Spinal cord (tissue), 4 donors: Measurements from ENCODE around the gene MYOZ3. TPM values are rescaled to one million over a fixed set of nuclear protein-coding genes. Genes with fewer than 3 reads are reported as not detected.

Experiments used
- polyA plus RNA-seq, 2 donors: library from polyadenylated mRNA; unstranded; fragments of 120-200 nt; gene quantifications; one replicate each; pipeline ENCODE4 v1.2.1, GENCODE V29; 2013; ENCODE audit not compliant: insufficient read length in 2 of 2
- total RNA-seq, 2 donors: library from RNA; depleted of rRNA in 1 of 2; stranded (reverse); fragments of 120-200 nt in 1 of 2; fragments of >200 nt in 1 of 2; gene quantifications; one replicate each; pipeline versions ENCODE4 v1.2.3 to v1.2.4, GENCODE V29; 2013 to 2014

Gene MYOZ3
- total and polyA plus RNA-seq, 4 donors: 4.6 to 15.6 (median 8.5) TPM

Other genes starting within 250 kb of the MYOZ3 start
- 100 to 1,000 TPM in 1 of 2 donors, 10 to 100 TPM in 1; 96.3 to 175 TPM for gene CD74, start 248.3 kb upstream of the MYOZ3 start, total RNA-seq
- 100 to 1,000 TPM in 1 of 2 donors, 10 to 100 TPM in 1; 59.3 to 109 TPM for gene CD74, start 248.3 kb upstream of the MYOZ3 start, polyA plus RNA-seq
- 1,000 to 10,000 TPM; 1,186 to 2,810 TPM for gene RPS14, start 211.5 kb upstream of the MYOZ3 start, total RNA-seq
- gene RPS14, start 211.5 kb upstream of the MYOZ3 start, polyA plus RNA-seq: 1,000 to 10,000 TPM; 1,016 to 1,168 TPM
- 10 to 100 TPM; 32.8 to 39.0 TPM for gene NDST1, start 153.1 kb upstream of the MYOZ3 start, total RNA-seq
- 10 to 100 TPM; 79.3 to 81.1 TPM for gene NDST1, start 153.1 kb upstream of the MYOZ3 start, polyA plus RNA-seq
- 1 to 10 TPM; 5.3 to 6.9 TPM for gene SYNPO, start 20.6 kb upstream of the MYOZ3 start, total RNA-seq
- 10 to 100 TPM; 14.9 to 17.4 TPM for gene SYNPO, start 20.6 kb upstream of the MYOZ3 start, polyA plus RNA-seq
- 10 to 100 TPM; 29.7 to 45.2 TPM for gene RBM22, start 39.8 kb downstream of the MYOZ3 start, total RNA-seq
- 10 to 100 TPM; 64.3 to 69.4 TPM for gene RBM22, start 39.8 kb downstream of the MYOZ3 start, polyA plus RNA-seq
- gene DCTN4, start 97.8 kb downstream of the MYOZ3 start, total RNA-seq: 100 to 1,000 TPM in 1 of 2 donors, 10 to 100 TPM in 1; 63.7 to 111 TPM
- 100 to 1,000 TPM in 1 of 2 donors, 10 to 100 TPM in 1; 89.0 to 107 TPM for gene DCTN4, start 97.8 kb downstream of the MYOZ3 start, polyA plus RNA-seq
- gene SMIM3, start 117.5 kb downstream of the MYOZ3 start, total RNA-seq: 10 to 100 TPM in 1 of 2 donors, 1 to 10 TPM in 1; 8.4 to 30.6 TPM
- 10 to 100 TPM in 1 of 2 donors, 1 to 10 TPM in 1; 6.4 to 10.5 TPM for gene SMIM3, start 117.5 kb downstream of the MYOZ3 start, polyA plus RNA-seq
- gene IRGM, start 185.3 kb downstream of the MYOZ3 start, total RNA-seq: not detected
- gene IRGM, start 185.3 kb downstream of the MYOZ3 start, polyA plus RNA-seq: under 1 TPM; 0.48 to 0.59 TPM
- 10 to 100 TPM; 23.2 to 24.1 TPM for gene ZNF300, start 243.7 kb downstream of the MYOZ3 start, total RNA-seq
- 10 to 100 TPM; 27.0 to 36.0 TPM for gene ZNF300, start 243.7 kb downstream of the MYOZ3 start, polyA plus RNA-seq